ENCODE measurements around the gene PPP1R17. TPM values are rescaled to one million over a fixed set of nuclear protein-coding genes. Genes with fewer than 3 reads are reported as not detected.

The PPP1R17 gene
- 1 to 10 TPM in 1 of 5 experiments, not detected in 4; 1.4 TPM for total RNA-seq
- not detected for polyA plus RNA-seq
- not detected for total RNA-seq

DNA sequence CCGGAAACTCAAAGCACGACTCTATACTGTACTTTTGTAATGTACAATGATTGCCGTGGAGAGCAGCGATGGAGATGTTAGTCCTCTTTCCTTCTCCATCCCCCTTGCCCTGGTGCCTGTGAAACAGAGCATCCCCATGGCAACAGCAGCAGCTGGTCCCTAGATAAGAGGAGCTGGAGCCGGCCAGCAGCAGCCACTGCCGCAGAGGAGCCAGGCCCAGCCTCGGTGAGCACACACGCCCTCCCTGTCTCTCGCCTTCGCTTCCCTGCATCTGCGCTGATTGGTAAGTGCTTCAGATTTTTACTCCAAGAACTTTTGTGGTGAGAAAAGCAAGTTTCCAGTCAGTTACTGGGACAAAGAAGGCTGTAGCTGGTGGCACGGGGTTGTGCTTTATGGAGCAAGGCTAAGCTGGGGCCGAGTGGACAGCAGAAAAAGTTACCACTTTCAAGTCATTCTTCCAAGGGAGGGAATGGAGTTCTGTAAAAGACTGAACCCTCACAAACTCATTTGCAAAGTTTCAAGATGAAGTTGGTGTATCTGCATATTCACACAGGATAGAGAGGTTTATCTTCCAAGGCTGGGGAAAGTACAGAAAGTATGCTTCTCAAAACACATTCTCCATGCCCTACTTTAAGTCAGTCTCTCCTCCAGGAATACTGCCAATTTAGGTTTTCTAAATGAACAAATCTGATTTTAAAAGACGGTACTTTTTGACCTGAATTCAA lies at the start of gene PPP1R17:
TSS of gene PPP1R17 (plus strand) at position 192 of the 725 bp plus-strand sequence. CDS start 5,227 bp downstream, outside the sequence.
- Histone ChIP-seq H3K27me3 (ENCODE audit: control insufficient read depth in 2 of 2, insufficient read depth in 2 of 2, low read length in 2 of 2) (no peaks in the 10 kb centered on the region), H3K9me3 (ENCODE audit: control insufficient read depth in 2 of 3, low read length in 3 of 3) (no peaks in the 10 kb centered on the region), H3K27ac (ENCODE audit: low read depth, low read length) (no peak within 1 kb of the TSS), H3K36me3 (ENCODE audit: control insufficient read depth in 2 of 3, insufficient read depth in 3 of 3, low read length in 3 of 3) (no peaks in the 10 kb centered on the region), H3K4me1 (ENCODE audit: control insufficient read depth in 2 of 2, insufficient read depth in 2 of 2, low read length in 2 of 2) (no peaks in the 10 kb centered on the region), H3K4me3 (ENCODE audit: low read length) (no peak within 1 kb of the TSS)
- Mint-ChIP-seq H3K27ac (no peak within 1 kb of the TSS), H3K9me3 (peaks cover 0 to 7% (median 0%) of the 10 kb centered on the region in 11 donors), H3K4me1 (no peaks in the 10 kb centered on the region), H3K4me3 (no peak within 1 kb of the TSS), H3K36me3 (no peaks in the 10 kb centered on the region), H3K27me3 (peaks cover 0 to 4% (median 0%) of the 10 kb centered on the region in 5 donors)
- intact Hi-C loops (cut with micrococcal nuclease), result no loop called here
- DNase-seq (no peak), ATAC-seq (no peak)
- POLR2A ChIA-PET, result no interaction called here
- CTCF ChIA-PET, result no interaction called here

DNA sequence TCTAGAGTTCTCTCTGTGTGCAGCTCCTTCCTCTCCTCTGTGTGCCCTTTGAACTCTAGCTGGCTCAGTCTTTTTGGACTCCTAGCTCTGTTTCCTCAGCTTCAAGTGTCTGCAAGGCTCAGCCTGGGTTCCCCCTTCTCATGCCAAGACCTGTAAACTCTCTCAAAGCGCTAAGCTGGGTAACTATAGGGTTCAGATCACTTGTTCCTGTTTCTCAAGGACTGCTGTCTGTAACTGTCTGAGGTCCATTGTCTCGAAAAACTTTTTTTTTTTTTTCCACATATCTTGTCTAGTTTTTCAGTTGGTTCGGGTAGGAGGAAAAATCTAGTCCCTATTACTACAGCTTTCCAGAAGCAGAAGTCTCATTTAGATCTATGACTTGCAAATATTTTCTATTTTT lies 46.6 kb upstream of the PPP1R17 start:
- H3K4me1 Mint-ChIP-seq, result peaks cover 0 to 2% (median 0%) of the 10 kb centered on the region in 7 donors
- no peak overlapping the region for H3K27ac Mint-ChIP-seq
- CTCF ChIA-PET, result interaction anchor here (0.6 kb wide), 1 partner anchor 493 kb away, joined by 3 read pairs; no protein-coding TSS in a partner anchor
- no peaks in the 10 kb centered on the region for H3K4me1 ChIP-seq (ENCODE audit: control insufficient read depth in 2 of 2, insufficient read depth in 2 of 2, low read length in 2 of 2)
- peak; percentile 57 for ATAC-seq
- no peak overlapping the region for H3K27ac ChIP-seq (ENCODE audit: low read depth, low read length)
- H3K4me3 Mint-ChIP-seq, result no peak overlapping the region
- POLR2A ChIA-PET, result no interaction called here
- peaks cover 0 to 7% (median 5%) of the 10 kb centered on the region in 5 donors for H3K27me3 Mint-ChIP-seq
- no peaks in the 10 kb centered on the region for H3K36me3 Mint-ChIP-seq
- no peaks in the 10 kb centered on the region for H3K27me3 ChIP-seq (ENCODE audit: control insufficient read depth in 2 of 2, insufficient read depth in 2 of 2, low read length in 2 of 2)
- H3K4me3 ChIP-seq (ENCODE audit: low read length), result no peak overlapping the region
- DNase-seq, result no peak
- no peaks in the 10 kb centered on the region for H3K9me3 ChIP-seq (ENCODE audit: control insufficient read depth in 2 of 3, low read length in 3 of 3)
- no peaks in the 10 kb centered on the region for H3K36me3 ChIP-seq (ENCODE audit: control insufficient read depth in 2 of 3, insufficient read depth in 3 of 3, low read length in 3 of 3)
- peaks cover 0 to 5% (median 0%) of the 10 kb centered on the region in 11 donors for H3K9me3 Mint-ChIP-seq
- intact Hi-C loops (cut with micrococcal nuclease), result no loop called here

DNA sequence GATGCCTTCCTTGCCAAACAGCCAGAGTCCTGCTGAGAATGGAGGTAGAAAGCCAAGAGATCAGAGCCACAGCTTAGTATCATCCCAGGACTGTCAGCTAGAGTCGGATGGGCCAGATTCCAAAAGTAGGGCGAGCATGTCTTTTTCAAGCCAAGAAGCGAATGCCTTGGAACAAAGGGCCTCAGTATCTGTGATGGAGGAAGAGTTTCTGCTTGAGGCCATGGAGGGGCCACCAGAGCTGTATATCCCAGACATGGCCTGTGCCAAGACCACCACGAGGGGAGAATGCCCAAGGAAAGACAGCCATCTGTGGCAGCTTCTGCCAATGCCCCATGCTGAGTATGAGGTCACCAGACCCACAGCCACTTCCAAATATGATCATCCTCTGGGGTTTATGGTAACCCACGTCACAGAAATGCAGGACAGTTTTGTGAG lies 44.3 kb upstream of the PPP1R17 start:
- no peak overlapping the region for H3K4me3 Mint-ChIP-seq
- H3K27ac Mint-ChIP-seq, result no peak overlapping the region
- intact Hi-C loops (cut with micrococcal nuclease), result no loop called here
- DNase-seq (no peak), ATAC-seq (no peak)
- no peaks in the 10 kb centered on the region for H3K36me3 Mint-ChIP-seq
- Histone ChIP-seq H3K27me3 (ENCODE audit: control insufficient read depth in 2 of 2, insufficient read depth in 2 of 2, low read length in 2 of 2) (no peaks in the 10 kb centered on the region), H3K9me3 (ENCODE audit: control insufficient read depth in 2 of 3, low read length in 3 of 3) (no peaks in the 10 kb centered on the region), H3K36me3 (ENCODE audit: control insufficient read depth in 2 of 3, insufficient read depth in 3 of 3, low read length in 3 of 3) (no peaks in the 10 kb centered on the region), H3K4me1 (ENCODE audit: control insufficient read depth in 2 of 2, insufficient read depth in 2 of 2, low read length in 2 of 2) (no peaks in the 10 kb centered on the region), H3K4me3 (ENCODE audit: low read length) (no peak overlapping the region), H3K27ac (ENCODE audit: low read depth, low read length) (no peak overlapping the region)
- peaks cover 0 to 5% (median 0%) of the 10 kb centered on the region in 11 donors for H3K9me3 Mint-ChIP-seq
- peaks cover 0 to 2% (median 0%) of the 10 kb centered on the region in 7 donors for H3K4me1 Mint-ChIP-seq
- ChIA-PET CTCF (no interaction called here), POLR2A (no interaction called here)
- H3K27me3 Mint-ChIP-seq, result peaks cover 0 to 7% (median 5%) of the 10 kb centered on the region in 5 donors

DNA sequence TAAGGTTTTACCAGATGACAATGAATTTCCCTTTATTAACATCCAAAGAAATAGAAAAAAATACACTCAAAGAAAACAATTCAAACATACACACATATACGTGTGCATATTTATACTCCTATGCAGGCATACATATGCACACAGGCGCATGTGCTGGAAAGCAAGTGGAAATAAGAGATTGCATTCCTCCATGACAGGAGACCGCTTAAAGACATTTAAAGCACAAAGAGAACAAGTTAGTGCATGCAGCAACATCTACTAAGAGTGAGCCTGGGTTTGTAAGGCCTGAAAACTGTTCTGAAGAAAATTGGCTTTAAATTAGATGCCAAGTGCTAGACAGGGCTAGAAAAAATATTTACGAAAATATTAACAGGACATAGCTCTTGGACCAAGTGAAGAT lies 40.1 kb upstream of the PPP1R17 start:
- Histone ChIP-seq H3K4me1 (ENCODE audit: control insufficient read depth in 2 of 2, insufficient read depth in 2 of 2, low read length in 2 of 2) (no peaks in the 10 kb centered on the region), H3K36me3 (ENCODE audit: control insufficient read depth in 2 of 3, insufficient read depth in 3 of 3, low read length in 3 of 3) (no peaks in the 10 kb centered on the region), H3K9me3 (ENCODE audit: control insufficient read depth in 2 of 3, low read length in 3 of 3) (no peaks in the 10 kb centered on the region), H3K27ac (ENCODE audit: low read depth, low read length) (no peak overlapping the region), H3K27me3 (ENCODE audit: control insufficient read depth in 2 of 2, insufficient read depth in 2 of 2, low read length in 2 of 2) (no peaks in the 10 kb centered on the region), H3K4me3 (ENCODE audit: low read length) (no peak overlapping the region)
- Mint-ChIP-seq H3K27me3 (peaks cover 0 to 7% (median 4%) of the 10 kb centered on the region in 5 donors), H3K9me3 (peaks cover 0 to 11% (median 0%) of the 10 kb centered on the region in 11 donors), H3K27ac (no peak overlapping the region), H3K36me3 (no peaks in the 10 kb centered on the region), H3K4me1 (no peaks in the 10 kb centered on the region), H3K4me3 (no peak overlapping the region)
- ChIA-PET POLR2A (no interaction called here), CTCF (no interaction called here)
- DNase-seq (no peak), ATAC-seq (no peak)
- intact Hi-C loops (cut with micrococcal nuclease), result no loop called here

DNA sequence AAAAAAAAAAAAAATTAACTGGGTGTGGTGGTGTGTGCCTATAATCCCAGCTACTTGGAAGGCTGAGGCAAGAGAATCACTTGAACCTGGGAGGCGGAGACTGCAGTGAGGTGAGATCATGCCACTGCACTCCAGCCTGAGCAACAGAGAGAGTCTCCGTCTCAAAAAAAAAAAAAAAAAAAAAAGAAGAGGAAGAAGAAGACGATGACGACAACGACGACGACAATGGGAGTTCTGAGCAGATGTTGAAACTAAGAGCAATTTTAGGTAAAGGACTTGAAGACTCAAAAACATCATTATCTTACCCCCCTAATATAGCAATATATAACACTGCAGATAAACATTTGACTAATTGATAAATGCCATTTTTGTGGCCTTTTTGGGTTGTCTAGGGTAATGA lies 39.5 kb upstream of the PPP1R17 start:
- intact Hi-C loops (cut with micrococcal nuclease), result no loop called here
- DNase-seq (no peak), ATAC-seq (no peak)
- Mint-ChIP-seq H3K4me3 (no peak overlapping the region), H3K27ac (no peak overlapping the region), H3K4me1 (no peaks in the 10 kb centered on the region), H3K27me3 (peaks cover 0 to 5% (median 1%) of the 10 kb centered on the region in 5 donors), H3K36me3 (no peaks in the 10 kb centered on the region), H3K9me3 (peaks cover 0 to 11% (median 0%) of the 10 kb centered on the region in 11 donors)
- ChIA-PET POLR2A (no interaction called here), CTCF (no interaction called here)
- H3K36me3 ChIP-seq (ENCODE audit: control insufficient read depth in 2 of 3, insufficient read depth in 3 of 3, low read length in 3 of 3), result no peaks in the 10 kb centered on the region
- no peaks in the 10 kb centered on the region for H3K27me3 ChIP-seq (ENCODE audit: control insufficient read depth in 2 of 2, insufficient read depth in 2 of 2, low read length in 2 of 2)
- H3K4me3 ChIP-seq (ENCODE audit: low read length), result no peak overlapping the region
- no peaks in the 10 kb centered on the region for H3K4me1 ChIP-seq (ENCODE audit: control insufficient read depth in 2 of 2, insufficient read depth in 2 of 2, low read length in 2 of 2)
- no peaks in the 10 kb centered on the region for H3K9me3 ChIP-seq (ENCODE audit: control insufficient read depth in 2 of 3, low read length in 3 of 3)
- no peak overlapping the region for H3K27ac ChIP-seq (ENCODE audit: low read depth, low read length)

DNA sequence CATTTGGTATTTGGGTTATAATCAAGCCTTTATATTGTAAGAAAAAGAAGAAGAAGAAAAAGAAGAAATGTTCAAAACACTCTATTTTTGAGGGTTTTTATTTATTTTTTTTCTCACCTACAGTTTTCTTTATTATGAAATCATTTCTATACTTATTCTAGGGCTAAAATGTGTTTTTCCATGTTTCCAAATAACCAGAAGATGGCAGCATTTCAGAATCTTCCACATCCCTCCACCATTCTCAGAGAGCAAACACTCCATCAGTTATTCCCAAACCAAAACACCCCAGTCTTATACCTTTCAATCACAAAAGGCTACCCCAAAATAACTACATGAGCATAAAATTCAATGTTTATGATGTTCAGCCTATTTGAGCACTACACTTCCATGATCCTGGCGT lies 38.7 kb upstream of the PPP1R17 start:
- Histone ChIP-seq H3K27ac (ENCODE audit: low read depth, low read length) (no peak overlapping the region), H3K9me3 (ENCODE audit: control insufficient read depth in 2 of 3, low read length in 3 of 3) (no peaks in the 10 kb centered on the region), H3K36me3 (ENCODE audit: control insufficient read depth in 2 of 3, insufficient read depth in 3 of 3, low read length in 3 of 3) (no peaks in the 10 kb centered on the region), H3K27me3 (ENCODE audit: control insufficient read depth in 2 of 2, insufficient read depth in 2 of 2, low read length in 2 of 2) (no peaks in the 10 kb centered on the region), H3K4me1 (ENCODE audit: control insufficient read depth in 2 of 2, insufficient read depth in 2 of 2, low read length in 2 of 2) (no peaks in the 10 kb centered on the region), H3K4me3 (ENCODE audit: low read length) (no peak overlapping the region)
- Mint-ChIP-seq H3K36me3 (no peaks in the 10 kb centered on the region), H3K4me3 (no peak overlapping the region), H3K27ac (no peak overlapping the region), H3K27me3 (peaks cover 0 to 5% (median 0%) of the 10 kb centered on the region in 5 donors), H3K4me1 (no peaks in the 10 kb centered on the region), H3K9me3 (peaks cover 0 to 15% (median 0%) of the 10 kb centered on the region in 11 donors)
- ChIA-PET CTCF (no interaction called here), POLR2A (no interaction called here)
- intact Hi-C loops (cut with micrococcal nuclease), result no loop called here
- ATAC-seq, result no peak
- no peak for DNase-seq

DNA sequence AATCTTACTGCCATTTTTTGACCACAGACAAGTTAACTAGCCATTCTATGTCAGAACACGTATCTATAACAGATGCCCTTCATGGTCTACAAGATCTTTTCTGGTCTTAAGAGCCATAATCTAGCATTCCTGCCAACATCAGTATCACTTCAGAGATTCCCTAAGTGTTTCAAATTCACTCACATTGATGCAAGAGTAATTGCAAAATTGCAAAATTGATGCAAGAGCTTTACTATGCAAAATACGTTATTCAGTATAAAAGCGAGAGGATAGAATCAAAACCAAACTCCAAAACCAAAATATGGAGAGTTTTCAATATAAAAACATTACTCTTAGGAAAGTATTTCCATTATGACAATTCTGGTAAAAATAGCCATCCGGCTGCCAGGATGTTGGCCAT lies 38.1 kb upstream of the PPP1R17 start:
- Mint-ChIP-seq H3K27ac (no peak overlapping the region), H3K4me1 (no peaks in the 10 kb centered on the region), H3K9me3 (peaks cover 0 to 18% (median 0%) of the 10 kb centered on the region in 11 donors), H3K4me3 (no peak overlapping the region), H3K27me3 (peaks cover 0 to 5% (median 0%) of the 10 kb centered on the region in 5 donors), H3K36me3 (no peaks in the 10 kb centered on the region)
- Histone ChIP-seq H3K4me1 (ENCODE audit: control insufficient read depth in 2 of 2, insufficient read depth in 2 of 2, low read length in 2 of 2) (no peaks in the 10 kb centered on the region), H3K4me3 (ENCODE audit: low read length) (no peak overlapping the region), H3K36me3 (ENCODE audit: control insufficient read depth in 2 of 3, insufficient read depth in 3 of 3, low read length in 3 of 3) (no peaks in the 10 kb centered on the region), H3K9me3 (ENCODE audit: control insufficient read depth in 2 of 3, low read length in 3 of 3) (no peaks in the 10 kb centered on the region), H3K27me3 (ENCODE audit: control insufficient read depth in 2 of 2, insufficient read depth in 2 of 2, low read length in 2 of 2) (no peaks in the 10 kb centered on the region), H3K27ac (ENCODE audit: low read depth, low read length) (no peak overlapping the region)
- intact Hi-C loops (cut with micrococcal nuclease), result no loop called here
- CTCF ChIA-PET, result no interaction called here
- POLR2A ChIA-PET, result no interaction called here
- no peak for ATAC-seq
- no peak for DNase-seq
